MM.1S (cell line): Measurements from ENCODE around the gene CD300E.

ENCODE experiments used
- DNase-seq: peaks from one replicate; pipeline ENCODE4 v3.0.0-alpha.2; 2015
- H2AFZ ChIP-seq: fragments of 300-600 bp; sonication (generic); 2 replicates; pipeline ENCODE4 v1.6.0; 2016; ENCODE audit warnings: antibody characterized with exemption, low read length
- H3F3A ChIP-seq: fragments of 300-600 bp; sonication (generic); 2 replicates; pipeline ENCODE4 v1.6.1; 2016; ENCODE audit warnings: mild to moderate bottlenecking, antibody characterized with exemption, low read length, moderate library complexity, mixed read lengths; ENCODE audit not compliant: insufficient read depth
- H3K27ac ChIP-seq: fragments of 300-600 bp; sonication (generic); 2 replicates; pipeline ENCODE4 v1.5.1; 2016; ENCODE audit warnings: mild to moderate bottlenecking, low read length
- H3K27me3 ChIP-seq: fragments of 300-600 bp; sonication (generic); replicated peaks from 2 replicates; pipeline ENCODE4 v1.6.0; 2016; ENCODE audit warnings: low read length; ENCODE audit not compliant: insufficient read depth
- H3K36me3 ChIP-seq: fragments of 300-600 bp; sonication (generic); replicated peaks from 2 replicates; pipeline ENCODE4 v1.6.1; 2016; ENCODE audit warnings: mild to moderate bottlenecking, low read length, mixed read lengths; ENCODE audit not compliant: insufficient read depth
- H3K4me1 ChIP-seq: fragments of 300-600 bp; sonication (generic); 2 replicates; pipeline ENCODE4 v1.6.1; 2016; ENCODE audit warnings: low read length, mixed read lengths
- H3K4me2 ChIP-seq: fragments of 300-600 bp; sonication (generic); 2 replicates; pipeline ENCODE4 v1.6.0; 2016; ENCODE audit warnings: low read depth, low read length
- H3K4me3 ChIP-seq: fragments of 300-600 bp; sonication (generic); 2 replicates; pipeline ENCODE4 v1.5.1; 2016; ENCODE audit warnings: low read length, mixed read lengths
- H3K79me2 ChIP-seq: fragments of 300-600 bp; sonication (generic); 2 replicates; pipeline ENCODE4 v1.6.1; 2016; ENCODE audit warnings: mixed run types, low read length, mixed read lengths
- H3K9ac ChIP-seq: fragments of 300-600 bp; sonication (generic); 2 replicates; pipeline ENCODE4 v1.6.1; 2016; ENCODE audit warnings: low read length, mixed read lengths
- H3K9me2 ChIP-seq: fragments of 300-600 bp; sonication (generic); replicated peaks from 2 replicates; pipeline ENCODE4 v1.6.1; 2016; ENCODE audit warnings: mild to moderate bottlenecking, low read length, mixed read lengths; ENCODE audit not compliant: insufficient read depth
- H3K9me3 ChIP-seq: fragments of 300-600 bp; sonication (generic); replicated peaks from 2 replicates; pipeline ENCODE4 v1.6.1; 2016; ENCODE audit warnings: mild to moderate bottlenecking, low read length, mixed read lengths; ENCODE audit not compliant: insufficient read depth
- H4K20me1 ChIP-seq: fragments of 300-600 bp; sonication (generic); 2 replicates; pipeline ENCODE4 v1.6.1; 2016; ENCODE audit warnings: mild to moderate bottlenecking, low read length, moderate library complexity, mixed read lengths; ENCODE audit not compliant: insufficient read depth
- CTCF ChIP-seq: fragments of 300-600 bp; sonication (generic); IDR thresholded peaks from 2 replicates; pipeline ENCODE4 v1.5.1; 2016; ENCODE audit warnings: antibody characterized with exemption, low read length, mixed read lengths
- EZH2 ChIP-seq: fragments of 300-600 bp; sonication (generic); optimal IDR thresholded peaks from 2 replicates; pipeline ENCODE3; 2017; ENCODE audit warnings: low read depth, mild to moderate bottlenecking, antibody characterized with exemption, low read length, mixed read lengths
- EZH2phosphoT487 ChIP-seq: fragments of 300-600 bp; sonication (generic); IDR thresholded peaks from 2 replicates; pipeline ENCODE4 v1.6.1; 2018; ENCODE audit warnings: antibody characterized with exemption, low read length

CD300E gene

DNA sequence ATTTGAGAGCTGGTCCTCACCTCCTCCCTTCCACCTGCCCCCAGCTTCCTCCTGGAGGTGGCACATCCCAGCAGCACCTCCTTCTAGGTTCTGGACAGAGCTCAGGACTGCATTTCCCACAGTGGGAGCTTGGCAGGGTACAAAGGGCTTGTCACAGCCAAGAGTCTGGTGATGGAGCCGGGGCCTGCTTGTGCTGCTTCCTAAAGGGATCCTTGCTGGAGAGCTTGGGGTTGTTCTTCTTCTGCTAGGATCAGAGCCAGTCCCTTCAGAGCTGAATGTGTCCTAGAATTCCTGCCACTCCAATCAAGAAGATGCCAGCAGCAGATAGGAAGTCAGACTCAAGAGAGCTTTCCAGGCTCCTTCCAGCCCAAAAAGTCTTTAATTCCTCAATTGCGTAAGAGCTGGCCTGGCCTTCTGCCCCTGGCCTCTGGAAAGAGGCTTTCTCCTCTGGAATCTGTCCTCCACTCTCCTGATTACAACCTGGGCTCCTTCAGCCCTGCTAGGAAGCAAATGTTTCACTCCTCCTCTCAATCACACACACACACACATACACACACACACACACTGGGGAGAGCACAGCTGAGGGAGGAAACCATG lies 4.4 kb downstream of the CD300E start:
- Histone ChIP-seq H3K79me2 (no peaks in the 10 kb centered on the region), H3K4me3 (no peak overlapping the region), H3K9me2 (no peaks in the 10 kb centered on the region), H3F3A (no peaks in the 10 kb centered on the region), H3K27me3 (peaks cover 96% of the 10 kb centered on the region), H3K4me2 (no peak overlapping the region), H4K20me1 (no peaks in the 10 kb centered on the region), H3K9ac (no peak overlapping the region), H3K36me3 (no peaks in the 10 kb centered on the region), H3K27ac (no peak overlapping the region), H3K9me3 (no peaks in the 10 kb centered on the region), H2AFZ (no peak overlapping the region), H3K4me1 (no peaks in the 10 kb centered on the region)
- TF ChIP-seq CTCF (no peak), EZH2phosphoT487 (no peak), EZH2 (no peak)
- no peak for DNase-seq

DNA sequence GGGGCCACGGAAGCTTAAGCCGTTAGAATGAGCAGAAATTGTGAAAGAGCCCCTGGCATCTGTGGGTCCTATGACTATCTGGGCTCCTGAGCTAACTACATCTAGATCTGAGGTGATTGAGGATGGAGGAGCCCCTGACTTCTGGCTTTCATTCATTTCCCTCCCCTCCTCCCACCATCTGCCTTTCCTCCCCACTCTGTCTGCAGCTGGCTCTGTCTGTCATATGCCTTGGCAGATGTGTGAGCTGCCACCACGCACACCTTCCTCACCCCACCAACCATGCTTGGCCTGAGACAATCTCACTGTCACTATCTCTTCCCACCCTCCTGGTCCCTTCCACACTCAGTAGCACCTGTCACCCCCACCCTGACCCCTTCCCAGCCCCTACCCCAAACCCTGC lies 5.1 kb downstream of the CD300E start:
- H3K9ac ChIP-seq = no peak overlapping the region
- no peak overlapping the region for H3K4me2 ChIP-seq
- H3K27ac ChIP-seq = no peak overlapping the region
- no peaks in the 10 kb centered on the region for H3K9me3 ChIP-seq
- no peak for TF ChIP-seq CTCF
- no peak for TF ChIP-seq EZH2phosphoT487
- TF ChIP-seq EZH2 = no peak
- H3K9me2 ChIP-seq = no peaks in the 10 kb centered on the region
- H3K79me2 ChIP-seq = no peaks in the 10 kb centered on the region
- H3K27me3 ChIP-seq = peaks cover 96% of the 10 kb centered on the region
- no peaks in the 10 kb centered on the region for H3K4me1 ChIP-seq
- H3K4me3 ChIP-seq = no peak overlapping the region
- no peaks in the 10 kb centered on the region for H4K20me1 ChIP-seq
- H2AFZ ChIP-seq = no peak overlapping the region
- H3K36me3 ChIP-seq = no peaks in the 10 kb centered on the region
- no peaks in the 10 kb centered on the region for H3F3A ChIP-seq
- no peak for DNase-seq

DNA sequence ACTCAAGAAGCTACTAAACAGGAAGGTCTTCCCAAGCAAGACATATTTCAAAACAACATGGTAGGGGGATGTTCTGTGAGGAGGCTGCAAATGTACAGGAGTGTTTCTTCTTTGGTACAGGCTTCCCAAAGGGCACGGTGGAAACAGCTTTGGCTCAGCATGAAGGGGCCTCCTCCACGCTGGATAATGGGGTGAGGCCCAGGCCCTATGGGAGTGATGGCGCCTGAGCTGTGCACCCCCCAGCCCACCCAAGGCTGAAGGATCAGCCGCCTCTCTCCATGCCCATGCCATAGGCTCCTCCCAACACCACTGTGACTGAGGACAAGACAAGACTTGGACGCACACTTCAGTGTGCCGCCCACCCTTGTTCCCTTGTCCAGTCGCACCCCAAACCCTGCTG lies 6.8 kb downstream of the CD300E start:
- H3K4me2 ChIP-seq = no peak overlapping the region
- H2AFZ ChIP-seq = no peak overlapping the region
- no peak overlapping the region for H3K27ac ChIP-seq
- TF ChIP-seq EZH2 = no peak
- TF ChIP-seq CTCF = no peak
- no peak overlapping the region for H3K4me3 ChIP-seq
- DNase-seq = no peak
- no peaks in the 10 kb centered on the region for H3K9me2 ChIP-seq
- H3K36me3 ChIP-seq = no peaks in the 10 kb centered on the region
- no peak overlapping the region for H3K9ac ChIP-seq
- peaks cover 97% of the 10 kb centered on the region for H3K27me3 ChIP-seq
- no peaks in the 10 kb centered on the region for H3K79me2 ChIP-seq
- H3K9me3 ChIP-seq = no peaks in the 10 kb centered on the region
- no peaks in the 10 kb centered on the region for H4K20me1 ChIP-seq
- no peaks in the 10 kb centered on the region for H3F3A ChIP-seq
- H3K4me1 ChIP-seq = no peaks in the 10 kb centered on the region
